ENCODE results near the gene PPARG.
"Not testable (repeated sequence)": the region's sequence is repeated elsewhere in the genome, so short reads cannot be mapped to it uniquely, and the experiment has no call there.

PPARG gene

DNA sequence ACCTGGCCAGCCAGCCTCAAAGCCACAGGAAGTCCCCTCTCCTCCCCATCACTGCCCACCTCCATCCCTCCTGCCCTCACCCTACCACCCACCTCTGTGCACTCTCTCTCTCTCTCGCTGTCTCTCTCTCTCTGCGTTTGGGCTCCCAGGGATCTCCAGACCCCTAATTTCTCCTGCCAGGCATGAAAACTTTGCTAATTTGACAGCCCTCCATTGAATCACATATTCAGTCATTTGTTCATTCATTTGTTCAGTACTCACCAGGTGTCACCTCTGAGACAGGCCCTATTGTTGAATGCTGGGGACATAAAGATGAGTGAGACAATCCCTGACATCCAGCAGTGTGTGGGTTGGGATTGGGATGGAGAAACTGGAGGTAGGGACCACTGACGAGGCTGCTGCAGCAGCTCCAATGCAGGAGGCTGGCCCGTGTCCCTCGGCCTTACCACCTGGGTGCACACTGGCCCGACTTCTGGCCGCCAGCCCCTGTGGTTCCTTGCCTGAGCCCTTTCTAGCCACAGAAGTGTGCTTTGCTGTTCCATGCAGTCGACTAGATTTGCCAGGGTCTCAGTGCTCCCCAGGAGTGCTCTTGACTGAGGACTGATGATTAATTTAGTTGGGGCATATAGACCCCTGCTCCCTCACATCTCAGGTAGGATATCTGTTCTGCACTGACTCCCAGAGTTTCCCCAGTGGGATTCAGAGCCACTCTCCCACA is 156.8 kb downstream of the PPARG start:
- no peak for FAIRE-seq

DNA sequence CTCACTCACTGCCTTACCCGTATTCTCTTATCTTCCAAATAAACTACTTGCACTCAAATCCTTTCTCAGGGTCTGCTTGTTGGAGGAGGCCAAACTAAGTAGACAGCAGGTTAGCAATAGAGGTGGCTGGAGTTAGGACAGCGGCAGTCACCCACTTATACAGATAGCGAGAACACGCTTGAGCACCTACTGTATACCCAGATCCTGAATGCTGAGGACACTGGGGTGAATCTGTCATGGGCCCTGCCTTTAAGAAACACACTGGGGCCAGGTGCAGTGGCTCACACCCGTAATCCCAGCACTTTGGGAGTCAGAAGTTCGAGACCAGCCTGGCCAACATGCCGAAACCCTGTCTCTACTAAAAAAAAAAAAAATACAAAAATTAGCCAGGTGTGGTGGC is 157.4 kb downstream of the PPARG start:
- no peak for FAIRE-seq

DNA sequence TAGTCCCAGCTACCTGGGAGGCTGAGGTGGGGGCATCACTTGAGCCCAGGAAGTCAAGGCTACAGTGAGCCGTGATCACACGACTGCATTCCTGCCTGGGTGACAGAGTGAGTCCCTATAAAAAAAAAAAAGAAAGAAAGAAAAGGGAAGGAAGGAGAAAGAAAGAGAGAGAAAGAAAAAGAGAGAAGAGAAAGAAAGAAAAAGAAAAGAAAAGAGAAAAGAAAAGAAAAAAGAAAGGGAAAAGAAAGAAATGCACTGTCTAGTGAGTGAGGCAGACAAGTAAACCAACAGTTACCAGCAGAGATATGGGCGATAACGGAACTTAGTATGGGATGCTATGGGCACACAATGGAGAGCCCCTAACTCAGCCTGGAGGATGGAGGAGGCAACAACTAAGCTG is 158.2 kb downstream of the PPARG start:
- FAIRE-seq: no peak

DNA sequence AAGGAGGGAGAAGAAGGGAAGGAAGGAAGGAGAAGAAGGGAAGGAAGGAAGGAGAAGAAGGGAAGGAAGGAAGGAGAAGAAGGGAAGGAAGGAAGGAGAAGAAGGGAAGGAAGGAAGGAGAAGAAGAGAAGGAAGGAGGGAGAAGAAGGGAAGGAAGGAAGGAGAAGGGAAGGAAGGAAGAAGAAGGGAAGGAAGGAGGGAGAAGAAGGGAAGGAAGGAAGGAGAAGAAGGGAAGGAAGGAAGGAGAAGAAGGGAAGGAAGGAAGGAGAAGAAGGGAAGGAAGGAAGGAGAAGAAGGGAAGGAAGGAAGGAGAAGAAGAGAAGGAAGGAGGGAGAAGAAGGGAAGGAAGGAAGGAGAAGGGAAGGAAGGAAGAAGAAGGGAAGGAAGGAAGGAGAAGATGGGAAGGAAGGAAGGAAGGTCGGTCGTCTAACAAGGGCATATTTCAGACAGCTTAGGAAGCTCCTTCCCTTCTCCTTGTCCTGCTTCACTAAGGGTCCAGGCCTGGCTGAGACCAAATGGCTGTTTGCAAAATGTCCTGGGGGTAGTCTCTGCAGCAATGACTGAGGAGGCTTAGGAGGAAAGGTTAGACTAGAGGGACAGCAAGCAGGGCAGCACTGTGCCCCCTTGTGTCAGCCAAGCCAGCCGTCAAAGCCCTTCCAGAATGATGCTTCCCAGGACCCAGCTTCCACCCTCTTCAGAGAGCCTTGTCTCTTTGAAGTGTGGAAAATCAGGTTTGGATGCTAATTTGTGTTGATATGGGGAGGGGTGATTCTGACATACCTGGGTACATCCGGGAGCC is 159.7 kb downstream of the PPARG start:
- FAIRE-seq: not testable (repeated sequence)

DNA sequence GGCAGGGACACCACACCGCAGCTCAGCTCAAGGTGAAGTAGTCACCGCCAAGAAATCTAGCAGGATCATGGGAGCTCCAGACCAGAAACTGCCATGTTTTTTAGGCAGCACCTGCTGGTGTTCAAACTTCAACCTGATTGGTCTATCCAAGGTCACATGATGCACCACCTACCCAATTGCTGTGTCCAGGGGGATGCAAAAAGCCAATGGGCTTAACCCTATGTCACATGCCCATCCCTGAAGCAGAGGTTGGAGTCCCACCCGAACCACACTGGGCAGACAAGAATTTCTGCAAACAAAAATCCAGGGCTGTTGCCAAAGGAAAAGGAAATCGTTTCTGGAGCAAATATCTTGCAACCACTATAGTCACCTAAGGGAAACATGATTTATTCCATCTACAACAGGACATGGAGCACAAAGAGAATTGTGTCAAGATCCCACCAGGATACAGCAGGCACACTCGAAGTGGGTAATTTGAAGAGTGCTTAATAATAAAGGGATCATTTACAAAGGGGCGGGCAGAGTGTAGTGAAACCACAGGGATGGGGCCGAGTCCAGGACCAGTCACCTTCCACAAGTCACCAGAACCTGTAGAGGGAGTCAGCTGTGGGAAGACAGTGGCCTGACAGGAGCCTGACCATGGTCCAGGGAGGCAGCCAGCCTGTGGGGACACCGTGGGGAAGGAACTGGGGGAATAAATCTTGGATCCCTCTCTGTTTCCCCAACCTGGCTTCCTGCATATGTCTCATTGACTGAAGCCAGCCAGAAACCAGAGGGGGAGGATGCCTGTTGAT is 161.2 kb downstream of the PPARG start:
- FAIRE-seq: no peak

DNA sequence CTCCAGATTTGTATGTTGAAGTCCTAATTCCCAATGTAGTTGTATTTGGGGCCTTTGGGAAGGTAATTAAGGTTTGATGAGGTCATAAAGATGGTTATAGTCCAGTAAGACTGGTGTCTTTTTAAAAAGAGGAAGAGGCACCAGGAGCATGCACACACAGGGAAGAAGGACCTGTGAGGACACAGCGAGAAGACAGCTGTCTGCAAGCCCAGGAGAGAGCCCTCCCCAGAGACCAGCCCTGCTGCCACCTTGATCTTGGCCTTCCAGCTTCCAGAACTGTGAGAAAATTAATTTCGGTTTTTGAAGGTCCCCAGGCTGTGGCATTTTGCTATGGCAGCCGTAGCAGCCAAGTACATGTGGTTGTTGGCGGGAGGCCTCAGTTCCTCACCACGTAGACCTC is 162.6 kb downstream of the PPARG start:
- FAIRE-seq: no peak

DNA sequence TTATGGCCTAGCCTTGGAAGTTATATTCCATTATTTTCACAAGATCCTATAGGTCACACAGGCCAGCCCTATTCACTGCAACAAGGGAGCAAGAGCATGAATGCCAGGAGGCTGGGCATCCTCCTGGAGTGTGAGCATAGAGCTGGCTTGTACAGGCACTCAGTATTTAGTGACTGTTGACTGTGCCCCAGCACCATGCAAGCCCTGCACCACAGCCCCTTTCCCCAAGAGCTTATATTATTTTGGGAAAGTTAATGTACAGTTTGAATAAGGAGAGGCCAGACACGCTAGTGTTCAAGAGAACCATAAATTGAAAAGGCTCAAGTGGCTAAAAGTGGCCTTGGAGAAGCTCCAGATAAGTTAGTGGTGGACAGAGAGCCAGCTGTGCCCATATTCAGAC is 163.1 kb downstream of the PPARG start:
- FAIRE-seq: no peak

DNA sequence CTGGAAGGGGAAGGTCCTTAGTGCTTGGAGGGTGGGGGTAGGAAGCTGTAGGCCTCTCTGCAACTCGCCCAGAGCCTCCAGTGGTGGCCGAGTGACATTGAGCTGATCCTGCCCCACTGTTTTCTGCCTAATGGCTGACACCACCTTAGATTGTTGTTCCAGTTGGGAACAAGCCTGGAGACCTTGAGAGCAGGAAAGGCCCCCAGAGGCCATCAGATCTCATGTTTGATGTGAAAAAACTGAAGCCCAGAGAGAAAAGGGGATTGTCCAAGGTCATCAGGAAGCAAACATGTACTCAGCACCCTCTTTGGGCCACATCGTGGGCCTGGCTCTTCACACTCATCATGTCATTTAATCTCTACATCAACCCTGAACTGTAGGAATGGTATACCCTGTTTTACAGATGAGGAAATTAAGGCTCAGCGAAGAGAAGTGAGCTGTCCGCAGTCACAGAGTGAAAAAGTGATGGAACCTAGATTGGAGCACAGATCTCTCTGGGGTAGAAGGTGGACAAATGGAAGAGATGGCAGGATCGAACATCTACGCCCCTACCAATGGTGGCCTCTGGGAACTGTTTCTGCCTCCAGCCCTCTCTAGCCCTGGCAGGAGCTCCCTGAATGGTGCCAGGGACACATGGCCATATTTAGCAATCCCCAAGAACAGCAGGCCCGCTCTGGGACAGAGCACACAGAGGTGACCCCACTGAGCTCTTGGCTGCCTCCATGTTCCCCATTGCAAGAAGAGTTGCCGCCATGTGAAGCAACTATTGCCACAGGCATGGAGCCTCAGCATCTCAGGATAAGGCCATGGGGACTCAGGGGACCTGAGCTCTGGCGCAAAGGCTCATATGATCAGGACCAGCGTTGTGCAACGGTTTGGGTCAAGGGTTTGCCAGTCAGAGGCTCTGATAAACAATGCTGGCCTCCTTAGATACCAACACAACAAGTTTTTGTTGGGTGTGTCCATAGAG is 163.8 kb downstream of the PPARG start:
- FAIRE-seq: no peak

DNA sequence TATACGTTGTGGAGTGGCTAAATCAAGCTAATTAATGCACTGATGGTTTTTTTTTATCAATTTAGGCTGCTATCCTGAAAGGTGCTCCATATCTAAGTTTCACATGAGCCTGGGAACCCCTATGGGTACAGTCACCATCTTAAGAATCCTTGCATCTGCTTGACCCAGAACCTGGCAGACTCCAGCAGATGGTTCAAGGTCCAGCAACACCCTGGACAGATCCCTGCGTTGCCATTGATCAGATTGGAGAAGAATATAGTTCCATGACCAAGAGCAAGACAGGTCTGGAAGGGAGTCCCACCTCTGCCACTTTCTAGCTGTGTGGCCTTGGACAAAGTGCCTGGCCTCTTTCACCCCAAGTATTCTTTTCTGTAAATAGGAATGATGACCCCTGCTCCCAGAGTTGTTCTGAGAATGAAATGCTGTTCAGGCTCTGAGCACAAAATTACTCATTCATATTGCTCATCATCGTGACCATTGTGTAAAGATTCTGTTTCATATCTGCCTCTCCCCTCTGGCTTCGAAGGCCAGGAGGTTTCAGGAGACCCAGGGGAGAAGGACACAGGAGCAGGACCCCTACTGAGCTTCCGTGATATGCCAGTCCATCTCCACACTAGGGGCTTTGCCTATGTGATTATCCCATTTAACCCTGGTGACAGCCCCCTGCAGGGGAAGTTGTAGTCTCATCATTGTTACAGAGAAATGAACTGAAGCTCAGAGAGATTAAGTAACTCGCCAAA is 165.4 kb downstream of the PPARG start:
- FAIRE-seq: no peak

DNA sequence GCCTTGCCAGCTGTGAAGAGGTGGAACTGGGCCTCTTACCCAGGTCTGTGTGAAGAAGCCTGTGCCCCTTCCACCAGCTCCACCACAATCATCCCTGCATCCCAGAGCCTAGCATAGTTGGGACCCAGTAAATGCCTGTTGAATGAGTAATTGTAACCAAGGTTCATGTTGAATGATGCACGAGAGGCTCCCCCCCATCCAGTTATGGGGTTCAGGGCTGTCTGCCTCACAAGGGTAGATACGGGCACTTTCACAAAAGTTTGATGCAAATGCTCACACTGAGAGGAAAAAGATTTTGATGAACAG is 165.9 kb downstream of the PPARG start:
- FAIRE-seq: no peak

DNA sequence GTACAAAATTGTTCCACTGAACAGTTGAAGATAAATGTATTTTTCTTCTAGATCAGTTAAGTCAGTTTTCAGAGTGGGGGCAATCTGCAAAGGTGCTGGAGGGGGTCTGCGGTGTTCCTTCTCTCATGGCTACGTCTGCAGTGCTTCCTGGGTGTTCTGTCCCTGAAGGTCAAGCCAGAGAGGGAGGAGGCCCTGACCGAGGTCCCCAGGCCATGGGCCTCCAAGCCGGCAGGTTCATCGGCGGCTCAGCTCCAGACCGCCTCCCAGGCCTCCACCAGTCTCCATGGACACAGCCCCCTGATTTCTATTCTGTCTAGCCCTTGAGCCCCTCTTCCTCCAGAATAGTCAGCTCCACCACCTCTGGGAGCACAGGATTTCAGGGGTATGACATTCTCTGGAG is 166.9 kb downstream of the PPARG start:
- FAIRE-seq: no peak

DNA sequence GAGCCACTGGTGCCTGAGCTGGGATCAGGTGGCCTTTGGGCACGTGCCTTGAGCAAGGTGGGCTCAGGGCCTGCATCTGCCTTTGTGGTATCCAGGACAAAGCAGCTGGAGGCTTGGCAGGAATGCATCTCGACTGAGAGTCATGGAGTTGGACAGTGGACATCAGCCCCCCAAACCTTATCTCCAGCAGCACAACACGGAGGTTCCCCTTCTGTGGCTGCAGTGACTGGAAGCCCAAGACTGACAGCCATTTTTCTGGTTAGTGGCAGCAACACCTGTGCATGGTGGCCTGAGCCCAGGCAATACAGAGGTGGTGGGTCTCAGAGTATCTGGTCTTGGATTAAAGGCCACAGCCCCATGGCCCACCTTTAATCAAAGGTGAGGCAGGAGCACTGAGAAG is 167.6 kb downstream of the PPARG start:
- no peak for FAIRE-seq

DNA sequence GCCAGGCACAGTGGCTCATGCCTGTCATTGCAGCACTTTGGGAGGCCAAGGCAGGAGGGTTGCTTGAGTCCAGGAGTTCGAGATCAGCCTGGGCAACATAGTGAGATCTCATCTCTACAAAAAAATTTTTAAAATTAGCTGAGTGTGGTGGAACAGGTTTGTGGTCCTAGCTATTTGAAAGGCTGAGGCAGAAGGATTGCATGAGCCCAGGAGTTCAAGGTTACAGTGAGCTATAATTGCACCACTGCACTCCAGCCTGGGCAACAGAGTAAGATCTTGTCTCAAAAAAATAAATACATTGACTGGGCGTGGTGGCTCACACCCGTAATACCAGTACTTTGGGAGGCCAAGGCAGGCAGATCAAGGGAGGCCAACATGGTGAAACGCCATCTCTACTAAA is 168.5 kb downstream of the PPARG start:
- not testable (repeated sequence) for FAIRE-seq

DNA sequence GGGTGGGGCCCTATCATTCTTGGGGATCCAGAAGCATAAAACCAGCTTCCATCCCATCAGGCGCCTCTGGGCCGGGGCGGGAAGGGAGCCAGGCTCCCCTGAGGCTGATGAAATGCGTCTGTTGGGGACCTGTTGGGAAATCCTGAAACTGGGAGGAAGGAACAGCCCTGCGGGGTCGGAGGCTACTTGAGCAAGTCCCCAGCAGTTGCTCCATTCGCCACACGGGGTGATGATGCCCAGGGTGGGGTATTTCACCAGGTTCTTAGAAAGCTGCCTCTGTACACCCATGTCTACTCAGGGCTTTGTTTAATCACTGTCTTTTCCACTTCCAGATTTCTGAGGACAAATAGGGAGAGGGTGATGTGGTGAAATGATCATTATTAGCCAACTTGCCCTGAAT is 170.0 kb downstream of the PPARG start:
- no peak for FAIRE-seq

DNA sequence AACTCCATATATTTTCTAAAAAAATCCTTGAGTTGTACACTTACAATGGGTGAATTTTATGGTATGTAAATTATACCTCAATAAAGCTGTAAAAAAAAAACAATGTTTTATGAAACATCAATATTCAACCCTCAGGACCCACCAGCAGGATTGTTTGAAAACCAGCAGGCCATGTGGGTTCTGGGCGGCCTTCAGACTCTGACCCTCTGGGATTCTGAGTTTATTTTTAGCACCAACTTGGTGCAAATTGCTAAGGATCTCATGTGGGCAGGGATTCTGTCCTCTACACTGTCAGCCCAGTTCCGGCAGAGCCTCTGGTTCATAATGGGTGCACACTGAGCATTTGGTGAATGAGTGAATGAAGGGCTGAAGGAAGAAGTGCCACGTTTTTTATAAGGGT is 171.3 kb downstream of the PPARG start:
- no peak for FAIRE-seq

DNA sequence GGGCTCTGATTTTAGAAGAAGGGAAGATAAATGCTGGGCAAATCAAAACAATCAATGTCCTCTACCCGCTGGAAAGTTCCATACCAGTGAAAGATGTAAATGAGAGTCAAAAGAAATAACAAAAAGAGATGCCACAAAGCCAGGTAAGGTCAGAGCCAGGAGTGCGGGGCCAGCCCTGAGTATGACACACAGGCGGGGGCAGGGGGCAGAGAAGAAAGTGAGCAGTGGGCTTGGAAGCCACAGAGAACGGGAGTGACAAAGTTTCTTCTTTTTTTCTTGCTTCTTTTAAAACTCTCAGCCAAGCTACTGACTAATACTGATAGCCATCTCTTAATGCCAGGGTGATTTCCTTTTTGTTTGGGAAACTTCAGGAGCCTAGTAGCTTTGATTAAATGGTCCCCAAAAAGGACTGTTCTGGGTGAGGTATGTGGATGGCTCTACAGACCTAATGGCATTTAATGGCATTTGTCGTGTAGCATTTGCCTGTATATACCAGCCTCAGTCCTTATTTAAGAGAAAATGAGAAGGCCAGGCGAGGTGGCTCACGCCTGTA is 172.3 kb downstream of the PPARG start:
- no peak for FAIRE-seq

DNA sequence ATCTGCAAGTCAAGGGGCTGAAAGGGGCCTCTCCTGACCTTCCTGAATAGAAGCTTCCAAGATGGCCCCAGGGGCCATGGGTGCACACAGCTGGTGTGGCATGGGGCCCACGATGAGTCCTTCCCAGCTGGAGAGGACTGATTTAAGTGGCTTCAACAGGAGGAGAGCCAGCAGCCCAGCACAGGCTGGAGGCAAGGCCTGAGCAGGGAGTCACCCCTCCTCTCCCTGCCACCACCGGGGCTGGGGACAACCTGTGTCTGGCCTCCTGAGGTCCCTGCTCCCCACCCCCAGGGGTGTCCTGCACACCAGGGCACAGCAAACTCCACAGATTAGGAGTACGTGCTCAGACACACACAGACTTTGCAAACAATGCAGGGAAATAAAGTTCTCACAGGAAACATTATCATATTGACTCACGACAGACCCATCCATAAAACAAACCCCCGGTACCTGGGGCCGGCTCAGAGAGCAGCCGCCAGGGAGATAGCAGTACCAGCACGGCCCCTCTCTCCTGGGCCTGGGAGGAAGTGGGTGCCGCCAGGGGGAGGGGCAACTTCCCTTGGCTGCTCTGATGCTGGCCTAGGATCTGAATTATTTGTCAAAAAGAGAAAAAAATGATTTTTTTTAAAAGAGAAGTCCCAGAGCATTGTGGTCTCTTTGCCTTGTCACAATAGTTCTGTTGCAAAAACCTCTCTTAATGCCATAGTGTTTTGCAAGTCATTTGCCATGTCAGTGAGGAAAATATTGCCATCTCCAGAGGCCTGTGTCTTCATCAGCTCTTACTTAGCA is 173.5 kb downstream of the PPARG start:
- no peak for FAIRE-seq

DNA sequence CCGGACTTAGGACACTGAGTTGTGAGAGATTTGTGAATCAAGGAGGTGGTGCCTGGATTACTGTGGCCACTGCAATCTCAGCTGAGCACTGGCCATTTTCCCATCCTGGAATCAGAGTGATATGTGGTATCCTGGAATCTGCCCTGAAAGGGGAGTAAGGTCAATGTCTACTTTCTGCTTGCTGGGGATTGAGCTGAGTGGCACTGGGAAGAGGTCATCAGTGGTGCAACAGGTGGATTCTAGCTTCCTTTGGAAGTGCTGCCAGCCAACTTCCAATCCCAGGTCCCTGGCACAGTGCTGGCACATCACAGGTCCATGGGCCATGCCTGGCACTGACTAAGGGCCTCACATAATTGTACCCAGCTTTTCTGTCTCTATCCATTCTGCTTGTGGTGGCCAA is 174.8 kb downstream of the PPARG start:
- no peak for FAIRE-seq

DNA sequence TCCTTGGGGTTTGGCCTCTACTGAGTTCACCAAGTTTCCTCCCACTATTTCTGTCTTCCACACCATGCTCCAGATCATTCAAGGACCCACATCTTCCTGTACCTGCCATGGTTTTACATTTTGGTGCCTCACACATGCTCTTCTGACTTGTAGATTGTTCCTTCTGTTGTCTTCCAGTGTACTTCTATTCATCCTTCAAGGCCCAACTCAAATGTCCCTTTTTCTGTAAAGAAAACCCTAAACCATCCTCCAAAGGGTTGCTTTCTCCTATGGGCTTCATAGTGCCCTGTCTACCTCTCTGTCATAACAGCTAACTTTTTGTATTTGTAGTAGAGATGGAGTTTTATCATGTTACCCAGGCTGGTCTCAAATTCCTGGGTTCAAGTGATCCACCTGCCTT is 175.3 kb downstream of the PPARG start:
- no peak for FAIRE-seq

DNA sequence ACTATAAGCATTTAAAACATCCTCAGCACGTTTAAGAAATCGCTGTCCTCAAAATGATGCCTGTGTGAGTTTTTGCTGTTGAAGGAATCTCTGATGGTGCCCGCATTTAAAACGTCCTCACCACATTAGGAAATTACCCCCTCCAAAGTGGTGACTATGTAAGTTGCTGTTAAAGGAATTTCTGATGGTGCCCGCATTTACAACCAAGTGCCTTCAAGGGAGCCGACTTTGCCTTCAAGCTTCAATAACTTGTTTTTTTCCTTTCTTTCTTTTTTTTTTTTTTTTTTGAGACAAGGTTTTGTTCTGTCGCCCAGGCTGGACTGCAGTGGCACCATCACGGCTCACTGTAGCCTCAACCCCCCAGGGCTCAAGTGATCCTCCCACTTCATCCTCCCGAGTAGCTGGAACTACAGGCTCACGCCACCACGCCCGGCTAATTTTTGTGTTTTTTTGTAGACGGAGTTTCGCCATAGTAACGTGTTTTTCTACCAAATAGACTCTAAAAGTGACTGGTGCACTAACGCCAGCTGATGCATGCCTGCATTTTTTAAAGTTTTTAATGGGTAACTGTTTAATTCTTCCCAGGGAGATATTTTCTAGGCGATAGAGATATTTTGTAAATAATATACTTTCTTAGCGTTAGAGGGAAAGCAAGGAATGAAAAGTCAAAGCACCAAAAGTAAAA is 176.4 kb downstream of the PPARG start:
- FAIRE-seq: no peak
